ENCODE results near the gene SPG11. TPM values are rescaled to one million over a fixed set of nuclear protein-coding genes. Genes with fewer than 3 reads are reported as not detected.

The SPG11 gene
- total and polyA plus RNA-seq, 7 experiments from 2014 or later: 26.1 to 137 (median 107) TPM

- Mint-ChIP-seq H3K9me3 (no peaks in the 10 kb centered on the region), H3K4me3 (no peak overlapping the region), H3K4me1 (peaks cover 2 to 21% (median 18%) of the 10 kb centered on the region in 7 donors), H3K36me3 (peaks cover 13 to 58% (median 25%) of the 10 kb centered on the region in 5 donors), H3K27ac (peak overlapping the region in 1 of 9 donors; percentile 69), H3K27me3 (no peaks in the 10 kb centered on the region)
- Histone ChIP-seq H3K9me3 (ENCODE audit: control insufficient read depth in 2 of 3, low read length in 3 of 3) (no peaks in the 10 kb centered on the region), H3K27me3 (ENCODE audit: control insufficient read depth in 2 of 2, insufficient read depth in 2 of 2, low read length in 2 of 2) (no peaks in the 10 kb centered on the region), H3K4me1 (ENCODE audit: control insufficient read depth in 2 of 2, insufficient read depth in 2 of 2, low read length in 2 of 2) (no peaks in the 10 kb centered on the region), H3K27ac (ENCODE audit: low read depth, low read length) (no peak overlapping the region), H3K4me3 (ENCODE audit: low read length) (no peak overlapping the region), H3K36me3 (ENCODE audit: control insufficient read depth in 2 of 3, insufficient read depth in 3 of 3, low read length in 3 of 3) (peaks cover 5 to 69% (median 6%) of the 10 kb centered on the region in 3 experiments)
- intact Hi-C loops (cut with micrococcal nuclease): loop anchor here in 1 of 2 donors (2.0 kb wide), 1 partner anchor 153 kb away; no protein-coding TSS in a partner anchor
- POLR2A ChIA-PET: interaction anchor here (0.6 to 4.9 kb wide), 3 partner anchors 9 to 151 kb away, joined by 5 to 19 read pairs (median 12); partner anchors contain the start of genes B2M, PATL2 and TRIM69
- ATAC-seq: no peak
- no peak for DNase-seq
- CTCF ChIA-PET: interaction anchor here (0.6 to 1.6 kb wide), 7 partner anchors 12 to 530 kb away, joined by 3 to 6 read pairs (median 5); partner anchors contain the start of gene B2M
Measured at GRCh38 chr15:44585633-44586032, 77.8 kb downstream of the SPG11 start.

- Histone ChIP-seq H3K36me3 (ENCODE audit: control insufficient read depth in 2 of 3, insufficient read depth in 3 of 3, low read length in 3 of 3) (peaks cover 0 to 57% (median 0%) of the 10 kb centered on the region in 3 experiments), H3K4me3 (ENCODE audit: low read length) (no peak overlapping the region), H3K9me3 (ENCODE audit: control insufficient read depth in 2 of 3, low read length in 3 of 3) (no peaks in the 10 kb centered on the region), H3K27me3 (ENCODE audit: control insufficient read depth in 2 of 2, insufficient read depth in 2 of 2, low read length in 2 of 2) (no peaks in the 10 kb centered on the region), H3K4me1 (ENCODE audit: control insufficient read depth in 2 of 2, insufficient read depth in 2 of 2, low read length in 2 of 2) (peaks cover 0 to 1% of the 10 kb centered on the region in 2 donors), H3K27ac (ENCODE audit: low read depth, low read length) (no peak overlapping the region)
- Mint-ChIP-seq H3K27me3 (no peaks in the 10 kb centered on the region), H3K9me3 (no peaks in the 10 kb centered on the region), H3K4me1 (peaks cover 3 to 25% (median 18%) of the 10 kb centered on the region in 7 donors), H3K36me3 (peaks cover 13 to 51% (median 21%) of the 10 kb centered on the region in 5 donors), H3K27ac (peak overlapping the region in 4 of 9 donors; percentile 33 to 70 (median 61)), H3K4me3 (no peak overlapping the region)
- peak; percentile 21 to 56 (median 46) for DNase-seq
- POLR2A ChIA-PET: interaction anchor here (0.6 to 4.9 kb wide), 3 partner anchors 142 to 154 kb away, joined by 3 to 19 read pairs (median 4); partner anchors contain the start of gene TRIM69
- intact Hi-C loops (cut with micrococcal nuclease): loop anchor here in 1 of 2 donors (2.0 kb wide), 1 partner anchor 155 kb away; no protein-coding TSS in a partner anchor
- CTCF ChIA-PET: interaction anchor here (0.6 to 1.6 kb wide), 7 partner anchors 9 to 154 kb away, joined by 3 to 8 read pairs (median 4); partner anchors contain the start of gene TRIM69
- peak; percentile 89 for ATAC-seq
Measured at GRCh38 chr15:44584162-44584749, 79.2 kb downstream of the SPG11 start.

- Histone ChIP-seq H3K36me3 (ENCODE audit: control insufficient read depth in 2 of 3, insufficient read depth in 3 of 3, low read length in 3 of 3) (peaks cover 0 to 27% (median 0%) of the 10 kb centered on the region in 3 experiments), H3K27me3 (ENCODE audit: control insufficient read depth in 2 of 2, insufficient read depth in 2 of 2, low read length in 2 of 2) (no peaks in the 10 kb centered on the region), H3K27ac (ENCODE audit: low read depth, low read length) (no peak overlapping the region), H3K4me1 (ENCODE audit: control insufficient read depth in 2 of 2, insufficient read depth in 2 of 2, low read length in 2 of 2) (peaks cover 9 to 10% of the 10 kb centered on the region in 2 donors), H3K4me3 (ENCODE audit: low read length) (no peak overlapping the region), H3K9me3 (ENCODE audit: control insufficient read depth in 2 of 3, low read length in 3 of 3) (no peaks in the 10 kb centered on the region)
- Mint-ChIP-seq H3K9me3 (no peaks in the 10 kb centered on the region), H3K27me3 (no peaks in the 10 kb centered on the region), H3K27ac (peak overlapping the region in 1 of 9 donors; percentile 54), H3K36me3 (peaks cover 6 to 27% (median 11%) of the 10 kb centered on the region in 5 donors), H3K4me1 (peaks cover 10 to 32% (median 27%) of the 10 kb centered on the region in 7 donors), H3K4me3 (no peak overlapping the region)
- ATAC-seq (no peak), DNase-seq (no peak)
- CTCF ChIA-PET: interaction anchor here (0.6 to 2.1 kb wide), 5 partner anchors 10 to 285 kb away, joined by 3 to 17 read pairs (median 4); no protein-coding TSS in a partner anchor
- intact Hi-C loops (cut with micrococcal nuclease): no loop called here
- POLR2A ChIA-PET: interaction anchor here (1.0 to 3.0 kb wide), 2 partner anchors 133 to 206 kb away, joined by 3 to 10 read pairs; no protein-coding TSS in a partner anchor
Measured at GRCh38 chr15:44580105-44580504, 83.4 kb downstream of the SPG11 start.

- intact Hi-C loops (cut with micrococcal nuclease): loop anchor here (5.0 kb wide), 4 partner anchors 37 to 543 kb away; partner anchors contain the start of genes EIF3J (in 1 of the 2) and SORD (in 1 of the 2)
- peaks cover 8 to 19% (median 11%) of the 10 kb centered on the region in 7 donors for H3K4me1 Mint-ChIP-seq
- CTCF ChIA-PET: interaction anchor here (1.0 to 2.1 kb wide), 2 partner anchors 9 to 162 kb away, joined by 3 to 7 read pairs; no protein-coding TSS in a partner anchor
Measured at GRCh38 chr15:44574734-44575133, 88.7 kb downstream of the SPG11 start.

GRCh38 chr15:44573386-44573785 is 90.1 kb downstream of the SPG11 start:
- peaks cover 0 to 2% of the 10 kb centered on the region in 2 donors for H3K4me1 ChIP-seq (ENCODE audit: control insufficient read depth in 2 of 2, insufficient read depth in 2 of 2, low read length in 2 of 2)
- Mint-ChIP-seq H3K36me3 (peaks cover 0 to 32% (median 8%) of the 10 kb centered on the region in 5 donors), H3K27ac (peak overlapping the region in 4 of 9 donors; percentile 14 to 62 (median 33)), H3K4me1 (peaks cover 4 to 11% (median 9%) of the 10 kb centered on the region in 7 donors), H3K4me3 (no peak overlapping the region), H3K9me3 (no peaks in the 10 kb centered on the region), H3K27me3 (no peaks in the 10 kb centered on the region)
- H3K4me3 ChIP-seq (ENCODE audit: low read length): no peak overlapping the region
- H3K36me3 ChIP-seq (ENCODE audit: control insufficient read depth in 2 of 3, insufficient read depth in 3 of 3, low read length in 3 of 3): peaks cover 0 to 51% (median 0%) of the 10 kb centered on the region in 3 experiments
- DNase-seq (no peak), ATAC-seq (no peak)
- ChIA-PET CTCF (interaction anchor here (1.3 kb wide), 1 partner anchor 208 kb away, joined by 4 read pairs; no protein-coding TSS in a partner anchor), POLR2A (no interaction called here)
- intact Hi-C loops (cut with micrococcal nuclease): no loop called here
- H3K9me3 ChIP-seq (ENCODE audit: control insufficient read depth in 2 of 3, low read length in 3 of 3): no peaks in the 10 kb centered on the region
- H3K27me3 ChIP-seq (ENCODE audit: control insufficient read depth in 2 of 2, insufficient read depth in 2 of 2, low read length in 2 of 2): no peaks in the 10 kb centered on the region
- peak overlapping the region; percentile 29 for H3K27ac ChIP-seq (ENCODE audit: low read depth, low read length)

More at GRCh38 chr15:44574734-44575133, 88.7 kb downstream of the SPG11 start:
- Mint-ChIP-seq H3K36me3 (peaks cover 0 to 30% (median 8%) of the 10 kb centered on the region in 5 donors), H3K27me3 (no peaks in the 10 kb centered on the region), H3K4me3 (no peak overlapping the region), H3K27ac (peak overlapping the region; percentile 4 to 90 (median 69)), H3K9me3 (no peaks in the 10 kb centered on the region)
- no peaks in the 10 kb centered on the region for H3K27me3 ChIP-seq (ENCODE audit: control insufficient read depth in 2 of 2, insufficient read depth in 2 of 2, low read length in 2 of 2)
- POLR2A ChIA-PET: interaction anchor here (0.6 to 0.8 kb wide), 3 partner anchors 14 to 179 kb away, joined by 3 read pairs; no protein-coding TSS in a partner anchor
- no peak overlapping the region for H3K4me3 ChIP-seq (ENCODE audit: low read length)
- H3K9me3 ChIP-seq (ENCODE audit: control insufficient read depth in 2 of 3, low read length in 3 of 3): no peaks in the 10 kb centered on the region
- peaks cover 0 to 40% (median 0%) of the 10 kb centered on the region in 3 experiments for H3K36me3 ChIP-seq (ENCODE audit: control insufficient read depth in 2 of 3, insufficient read depth in 3 of 3, low read length in 3 of 3)
- no peak overlapping the region for H3K27ac ChIP-seq (ENCODE audit: low read depth, low read length)
- DNase-seq (no peak), ATAC-seq (no peak)
- peaks cover 9 to 10% of the 10 kb centered on the region in 2 donors for H3K4me1 ChIP-seq (ENCODE audit: control insufficient read depth in 2 of 2, insufficient read depth in 2 of 2, low read length in 2 of 2)

- CTCF ChIA-PET: interaction anchor here (1.4 kb wide), 1 partner anchor 92 kb away, joined by 5 read pairs; no protein-coding TSS in a partner anchor
Measured at GRCh38 chr15:44570361-44570760, 93.1 kb downstream of the SPG11 start.

More at GRCh38 chr15:44570361-44570760, 93.1 kb downstream of the SPG11 start:
- Histone ChIP-seq H3K9me3 (ENCODE audit: control insufficient read depth in 2 of 3, low read length in 3 of 3) (no peaks in the 10 kb centered on the region), H3K36me3 (ENCODE audit: control insufficient read depth in 2 of 3, insufficient read depth in 3 of 3, low read length in 3 of 3) (peaks cover 11 to 78% (median 12%) of the 10 kb centered on the region in 3 experiments), H3K27me3 (ENCODE audit: control insufficient read depth in 2 of 2, insufficient read depth in 2 of 2, low read length in 2 of 2) (no peaks in the 10 kb centered on the region), H3K4me3 (ENCODE audit: low read length) (no peak overlapping the region), H3K4me1 (ENCODE audit: control insufficient read depth in 2 of 2, insufficient read depth in 2 of 2, low read length in 2 of 2) (no peaks in the 10 kb centered on the region), H3K27ac (ENCODE audit: low read depth, low read length) (no peak overlapping the region)
- peaks cover 0 to 1% (median 0%) of the 10 kb centered on the region in 11 donors for H3K9me3 Mint-ChIP-seq
- peak overlapping the region in 7 of 9 donors; percentile 22 to 67 (median 48) for H3K27ac Mint-ChIP-seq
- H3K36me3 Mint-ChIP-seq: peaks cover 8 to 54% (median 26%) of the 10 kb centered on the region in 5 donors
- DNase-seq: no peak
- intact Hi-C loops (cut with micrococcal nuclease): no loop called here
- no peaks in the 10 kb centered on the region for H3K27me3 Mint-ChIP-seq
- H3K4me1 Mint-ChIP-seq: peaks cover 4 to 11% (median 5%) of the 10 kb centered on the region in 7 donors
- POLR2A ChIA-PET: no interaction called here
- H3K4me3 Mint-ChIP-seq: no peak overlapping the region
- peak; percentile 24 for ATAC-seq
